GM12874 (cell line): ENCODE measurements around the gene PIAS1.

Experiments
- CTCF ChIP-seq: IDR thresholded peaks from 2 replicates; pipeline ENCODE4 v1.5.1; 2011; ENCODE audit warnings: low read depth, mild to moderate bottlenecking, control low read depth, low read length, moderate library complexity; ENCODE audit not compliant: insufficient read depth

Gene PIAS1

GRCh38 chr15:68053001-68053400, 1.1 kb upstream of the PIAS1 start:
- TF ChIP-seq CTCF, result no peak

GRCh38 chr15:68054628-68055223, 611 bp downstream of the PIAS1 start:
- TF ChIP-seq CTCF, result no peak

- TF ChIP-seq CTCF, result no peak
These were observed 1.1 kb downstream of the PIAS1 start for GRCh38 chr15:68055224-68055705.

- TF ChIP-seq CTCF, result no peak
These were observed 2.2 kb downstream of the PIAS1 start for GRCh38 chr15:68056097-68056865.

GRCh38 chr15:68057034-68057433, 2.9 kb downstream of the PIAS1 start:
- TF ChIP-seq CTCF, result no peak

- no peak for TF ChIP-seq CTCF
These were observed 3.6 kb downstream of the PIAS1 start for GRCh38 chr15:68057758-68058157.

- no peak for TF ChIP-seq CTCF
These were observed 5.5 kb downstream of the PIAS1 start for GRCh38 chr15:68059630-68060029.
